Ascending aorta (tissue), 2 donors: ENCODE measurements around the gene RNASE3. TPM values are rescaled to one million over a fixed set of nuclear protein-coding genes. Genes with fewer than 3 reads are reported as not detected.

Experiments used
- DNase-seq, 2 donors: peaks; one replicate each; pipeline ENCODE4 v3.0.0-alpha.2; 2019; ENCODE audit warnings: low spot score in 2 of 2
- H3K27ac ChIP-seq, 2 donors: fragments of 200-600 bp; sonication (generic); one replicate each; pipeline ENCODE4 v1.5.1; 2016 to 2017; ENCODE audit warnings: mild to moderate bottlenecking in 1 of 2
- H3K27me3 ChIP-seq: fragments of 200-600 bp; sonication (generic); one replicate; pipeline ENCODE4 v1.5.1; 2017
- H3K36me3 ChIP-seq, 2 donors: fragments of 200-600 bp; sonication (generic); one replicate each; pipeline ENCODE4 v1.5.1; 2016
- H3K4me1 ChIP-seq, 2 donors: fragments of 200-600 bp; sonication (generic); one replicate each; pipeline ENCODE4 v1.5.1; 2016 to 2017; ENCODE audit warnings: mild to moderate bottlenecking in 1 of 2
- H3K4me3 ChIP-seq, 2 donors: fragments of 200-600 bp; sonication (generic); one replicate each; pipeline ENCODE4 v1.5.1; 2016 to 2017; ENCODE audit warnings: mild to moderate bottlenecking in 1 of 2
- H3K9me3 ChIP-seq, 2 donors: fragments of 200-600 bp; sonication (generic); one replicate each; pipeline ENCODE4 v1.5.1; 2016
- CTCF ChIP-seq, 3 experiments: fragments of 200-600 bp in 2 of 3; fragments of 450-650 bp in 1 of 3; sonication (generic) in 2 of 3; IDR thresholded peaks; one replicate each; pipeline ENCODE4 v1.5.1; 2016 to 2019; ENCODE audit warnings: antibody characterized with exemption in 3 of 3, mild to moderate bottlenecking in 1 of 3, moderate library complexity in 1 of 3
- intact Hi-C: fragments of 100-400 bp; cut with DNase I; formaldehyde crosslinking; loops from one replicate; pipeline ENCODE4 v1.15.1; 2023
- total RNA-seq: library from RNA; depleted of rRNA; stranded (reverse); fragments of >200 nt; gene quantifications from one replicate; pipeline ENCODE4 v1.1.0, GENCODE V29; 2016

RNASE3 gene
- total RNA-seq, 1 donor from 2014 or later: not detected

DNA sequence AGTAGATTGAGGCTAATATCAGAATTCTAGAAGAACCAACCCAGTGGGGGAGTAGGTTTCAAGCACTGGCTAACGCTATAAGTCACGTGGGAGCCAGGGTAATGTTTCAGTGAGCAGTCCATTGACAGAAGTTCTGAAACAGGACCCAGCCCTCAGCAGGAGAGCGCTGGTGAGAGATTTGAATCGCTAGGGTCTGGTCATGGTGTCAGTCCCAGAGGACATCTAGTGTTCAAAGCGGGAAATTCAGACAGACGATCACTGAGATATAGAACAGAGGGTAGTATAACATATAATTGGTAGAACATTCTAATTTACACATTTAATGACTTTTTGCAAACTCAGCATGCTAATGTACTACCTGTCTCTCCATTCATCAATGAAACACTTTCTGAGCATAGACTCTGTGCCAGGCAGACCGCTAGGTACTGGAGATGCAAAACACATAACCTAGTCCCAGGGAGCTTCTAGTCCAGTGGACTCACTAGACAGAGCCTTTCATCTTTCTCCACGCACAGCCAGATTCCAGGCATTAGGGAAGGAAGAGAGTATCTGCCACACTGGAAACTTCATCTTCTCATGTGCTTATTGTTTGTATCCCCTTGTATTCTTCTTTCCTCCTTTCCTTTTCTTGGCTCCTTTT lies 35.4 kb upstream of the RNASE3 start:
- H3K4me3 ChIP-seq: no peak overlapping the region
- TF ChIP-seq CTCF (IDR thresholded peaks at IDR 0.05): peak; percentile 31 to 55 (median 52)
- no peaks in the 10 kb centered on the region for H3K9me3 ChIP-seq
- no peak overlapping the region for H3K27ac ChIP-seq
- no peaks in the 10 kb centered on the region for H3K4me1 ChIP-seq
- intact Hi-C loops: loop anchor here (5.0 kb wide), 3 partner anchors 158 to 252 kb away; partner anchors contain the start of gene RNASE7
- H3K36me3 ChIP-seq: no peaks in the 10 kb centered on the region
- DNase-seq: peak in 1 of 2 donors; percentile 70
- no peaks in the 10 kb centered on the region for H3K27me3 ChIP-seq

DNA sequence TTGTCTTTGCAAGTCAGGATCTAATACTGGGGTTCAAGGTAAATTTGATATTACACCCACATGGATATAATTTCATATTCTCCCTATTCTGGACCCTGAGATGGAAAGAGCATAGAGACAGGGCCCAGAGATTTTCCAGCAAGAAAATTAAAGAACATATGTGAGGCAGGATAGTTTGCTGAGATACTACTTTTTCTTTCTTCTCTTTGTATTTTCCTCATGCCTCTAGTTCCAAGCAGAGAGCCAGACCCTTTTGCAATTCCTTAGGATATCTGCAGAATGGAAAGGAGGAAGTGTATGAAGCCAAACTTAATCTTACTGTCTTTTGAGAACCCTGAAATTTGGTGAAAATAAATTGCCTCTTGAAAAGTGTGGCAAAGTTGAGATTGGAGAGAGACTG lies 34.0 kb upstream of the RNASE3 start:
- Histone ChIP-seq H3K4me3 (no peak overlapping the region), H3K27ac (no peak overlapping the region), H3K27me3 (no peaks in the 10 kb centered on the region), H3K4me1 (no peaks in the 10 kb centered on the region), H3K36me3 (no peaks in the 10 kb centered on the region), H3K9me3 (no peaks in the 10 kb centered on the region)
- intact Hi-C loops: loop anchor here (1.0 to 5.0 kb wide), 4 partner anchors 16 to 250 kb away; partner anchors contain the start of gene RNASE7
- TF ChIP-seq CTCF (IDR thresholded peaks at IDR 0.05): no peak
- DNase-seq: no peak

GRCh38 chr14:20857630-20858261 lies 33.4 kb upstream of the RNASE3 start:
- Histone ChIP-seq H3K4me1 (no peaks in the 10 kb centered on the region), H3K4me3 (no peak overlapping the region), H3K9me3 (no peaks in the 10 kb centered on the region), H3K36me3 (no peaks in the 10 kb centered on the region), H3K27me3 (no peaks in the 10 kb centered on the region), H3K27ac (no peak overlapping the region)
- peak; percentile 74 to 86 (median 84) for TF ChIP-seq CTCF (IDR thresholded peaks at IDR 0.05)
- DNase-seq: peak in 1 of 2 donors; percentile 72
- intact Hi-C loops: loop anchor here (1.0 to 5.0 kb wide), 5 partner anchors 16 to 250 kb away; partner anchors contain the start of gene RNASE7

DNA sequence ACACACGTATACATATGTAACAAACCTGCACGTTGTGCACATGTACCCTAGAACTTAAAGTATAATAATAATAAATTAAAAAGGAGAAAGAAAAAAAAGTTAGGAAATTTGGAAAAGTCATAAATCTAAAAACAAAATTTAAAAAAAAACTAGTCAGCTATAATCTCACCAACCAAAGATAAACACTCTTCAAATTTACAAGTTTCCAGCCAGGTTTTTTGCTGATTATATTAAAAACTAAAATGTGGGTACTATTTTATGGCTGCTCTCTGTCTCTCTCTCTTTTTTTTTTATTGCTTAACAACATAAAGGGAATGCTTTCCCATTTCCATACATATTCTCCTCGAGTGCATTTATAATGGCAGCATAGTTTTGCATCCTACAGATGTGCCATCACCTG lies 25.0 kb upstream of the RNASE3 start:
- intact Hi-C loops: no loop called here
- Histone ChIP-seq H3K36me3 (no peaks in the 10 kb centered on the region), H3K9me3 (no peaks in the 10 kb centered on the region), H3K27ac (no peak overlapping the region), H3K27me3 (no peaks in the 10 kb centered on the region), H3K4me1 (no peaks in the 10 kb centered on the region), H3K4me3 (no peak overlapping the region)
- TF ChIP-seq CTCF (IDR thresholded peaks at IDR 0.05): no peak
- no peak for DNase-seq

DNA sequence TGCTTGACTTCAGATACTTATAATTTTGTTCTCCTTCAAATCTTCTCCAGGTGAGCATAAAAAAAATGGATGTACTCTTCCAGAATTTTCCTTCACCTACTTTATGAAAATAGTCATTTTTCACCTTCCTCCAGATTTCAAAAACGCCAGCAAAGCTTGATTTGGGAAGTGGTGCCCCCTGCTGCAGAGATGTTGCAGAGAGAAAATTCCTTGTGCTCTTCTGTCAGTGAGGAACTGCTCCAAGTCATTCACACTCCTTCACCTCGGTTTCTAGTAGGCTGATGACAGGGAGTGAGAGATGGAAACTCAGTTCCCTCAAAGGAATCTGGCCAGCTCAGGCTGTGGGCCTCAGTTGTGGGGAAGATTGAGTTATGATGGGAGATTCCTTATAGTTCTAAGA lies 24.2 kb upstream of the RNASE3 start:
- H3K4me1 ChIP-seq: no peaks in the 10 kb centered on the region
- H3K4me3 ChIP-seq: no peak overlapping the region
- peak in 1 of 3 experiments; percentile 35 for TF ChIP-seq CTCF (IDR thresholded peaks at IDR 0.05)
- H3K27me3 ChIP-seq: no peaks in the 10 kb centered on the region
- no peaks in the 10 kb centered on the region for H3K36me3 ChIP-seq
- H3K9me3 ChIP-seq: no peaks in the 10 kb centered on the region
- intact Hi-C loops: no loop called here
- no peak for DNase-seq
- H3K27ac ChIP-seq: no peak overlapping the region
